Measurements from ENCODE around the gene MCCD1.

- TF ChIP-seq CTCF (IDR thresholded peaks at IDR 0.05) (no peak), POLR2AphosphoS5 (IDR thresholded peaks at IDR 0.05) (no peak)
Measured at GRCh38 chr6:31495580-31495979, 33.2 kb upstream of the MCCD1 start.
